HS-27A (cell line): Measurements from ENCODE around the gene GAGE12C.
"Not testable (repeated sequence)": the region's sequence is repeated elsewhere in the genome, so short reads cannot be mapped to it uniquely, and the experiment has no call there.

Source experiments
- DNase-seq: peaks from one replicate; pipeline ENCODE4 v3.0.0-alpha.2; 2012; ENCODE audit warnings: low read depth, missing footprints

Gene GAGE12C

GRCh38 chrX:49531877-49532276 lies at the start of gene GAGE12C:
TSS of gene GAGE12C (plus strand) at chrX:49532177. CDS start at chrX:49533332, 1,155 bp downstream.
- DNase-seq, result not testable (repeated sequence)

- DNase-seq, result not testable (repeated sequence)
Observed at GRCh38 chrX:49541433-49541832, 9.5 kb downstream of the GAGE12C start, which contains the start of gene GAGE12D. TSS of gene GAGE12D (plus strand) at chrX:49541733. CDS start at chrX:49542888, 1,155 bp downstream.

- not testable (repeated sequence) for DNase-seq
Observed at GRCh38 chrX:49550989-49551388, 19.0 kb downstream of the GAGE12C start, which contains the start of gene GAGE12E. TSS of gene GAGE12E (plus strand) at chrX:49551289. CDS start at chrX:49552444, 1,155 bp downstream.

- DNase-seq, result not testable (repeated sequence)
Observed at GRCh38 chrX:49560542-49560941, 28.6 kb downstream of the GAGE12C start, which contains the start of gene GAGE12F. TSS of gene GAGE12F (plus strand) at chrX:49560842. CDS start at chrX:49561997, 1,155 bp downstream.

- DNase-seq, result not testable (repeated sequence)
Observed at GRCh38 chrX:49568728-49569127, 36.8 kb downstream of the GAGE12C start.

GRCh38 chrX:49569152-49569551 lies 37.2 kb downstream of the GAGE12C start:
- not testable (repeated sequence) for DNase-seq

GRCh38 chrX:49570100-49570499 lies 38.1 kb downstream of the GAGE12C start, which contains the start of gene GAGE12G:
TSS of gene GAGE12G (plus strand) at chrX:49570400. CDS start at chrX:49571555, 1,155 bp downstream.
- DNase-seq, result not testable (repeated sequence)

- DNase-seq, result not testable (repeated sequence)
Observed at GRCh38 chrX:49579649-49580048, 47.7 kb downstream of the GAGE12C start, which contains the start of gene GAGE12H. TSS of gene GAGE12H (plus strand) at chrX:49579949. CDS start at chrX:49581104, 1,155 bp downstream.
